Fibroblast of skin of scalp (primary cell): ENCODE data around the gene CST4.
A peak's percentile ranks its signal among the peaks of the same experiment; 100 is the strongest.
"Not testable (repeated sequence)": the region's sequence is repeated elsewhere in the genome, so short reads cannot be mapped to it uniquely, and the experiment has no call there.

ENCODE experiments used
- DNase-seq: peaks from one replicate; pipeline ENCODE4 v3.0.0-alpha.2; 2013

Gene CST4

DNA sequence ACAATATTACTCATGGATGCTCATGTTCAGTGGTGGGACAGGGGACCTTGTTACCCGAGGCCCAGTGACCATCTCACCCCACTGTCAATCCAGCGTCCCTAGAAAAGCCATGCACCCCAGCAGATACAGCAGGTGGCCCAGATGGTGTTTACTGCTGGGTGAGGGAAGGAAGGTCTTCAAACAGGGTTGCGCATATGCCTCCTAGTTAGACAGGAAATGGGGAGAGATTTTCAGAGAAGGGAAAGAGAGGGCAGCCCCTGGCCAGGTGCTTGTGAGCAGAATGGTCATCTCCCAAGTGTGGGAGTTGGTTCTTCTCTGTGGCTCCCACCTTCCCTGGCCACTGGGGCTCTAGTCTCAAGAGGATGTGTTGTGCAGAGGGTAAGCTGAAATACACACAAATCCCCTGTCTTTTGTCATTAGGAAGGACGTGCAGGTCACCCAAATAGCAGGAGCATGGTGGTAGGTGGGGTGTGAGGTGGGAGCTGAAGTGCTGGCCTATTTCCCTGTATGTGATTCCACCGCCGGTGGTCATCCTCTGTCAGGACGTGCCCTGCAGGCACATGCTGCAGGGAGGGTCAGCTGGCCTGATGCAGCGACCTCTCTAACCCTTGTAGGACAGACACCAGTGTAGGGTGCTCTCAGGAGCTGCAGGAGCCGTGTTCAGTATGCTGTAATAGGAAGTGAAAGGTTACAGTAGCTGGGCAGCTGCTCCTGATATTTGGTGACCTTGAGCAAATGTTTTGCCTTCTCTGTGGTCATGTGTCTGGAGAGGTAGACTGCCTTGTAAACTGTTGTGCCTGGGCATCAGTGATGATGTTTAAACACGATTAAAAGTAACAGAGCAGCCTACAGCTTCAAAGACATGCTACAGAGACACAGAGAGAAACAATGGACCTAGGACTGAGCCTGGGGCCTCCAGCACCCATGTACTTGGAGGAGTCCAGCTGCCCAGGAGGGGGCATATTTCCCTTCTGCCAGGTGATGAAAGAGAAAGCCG is 47.9 kb downstream of the CST4 start:
- no peak for DNase-seq

DNA sequence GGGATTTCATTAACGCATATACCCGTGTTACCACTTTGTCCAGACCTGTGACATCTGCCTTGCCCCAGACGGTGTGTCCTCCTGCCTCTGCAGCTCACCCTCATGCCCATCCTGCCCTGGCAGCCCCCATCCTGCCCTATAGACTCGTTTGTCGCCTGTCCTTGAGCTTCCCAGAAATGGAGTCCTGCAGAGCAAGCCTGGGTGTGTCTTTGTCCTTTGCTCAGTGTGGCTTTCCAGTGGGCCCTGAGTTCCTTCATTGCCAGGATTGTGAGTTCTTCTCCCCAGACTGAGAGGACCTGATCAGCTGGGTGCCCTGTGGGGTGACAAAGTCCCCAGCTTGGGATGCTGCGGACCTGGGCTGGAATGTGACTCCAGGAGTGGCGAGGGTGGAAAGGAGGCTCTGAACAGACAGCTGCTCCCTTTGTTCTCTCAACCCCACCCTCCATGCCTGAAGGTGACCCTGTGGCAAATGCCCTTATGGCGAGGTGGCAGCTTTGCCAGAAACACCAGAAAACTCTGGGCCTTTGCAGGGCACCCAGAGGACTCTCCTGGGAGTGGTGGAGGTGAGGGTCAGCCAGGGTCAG is 48.7 kb downstream of the CST4 start:
- DNase-seq = no peak

DNA sequence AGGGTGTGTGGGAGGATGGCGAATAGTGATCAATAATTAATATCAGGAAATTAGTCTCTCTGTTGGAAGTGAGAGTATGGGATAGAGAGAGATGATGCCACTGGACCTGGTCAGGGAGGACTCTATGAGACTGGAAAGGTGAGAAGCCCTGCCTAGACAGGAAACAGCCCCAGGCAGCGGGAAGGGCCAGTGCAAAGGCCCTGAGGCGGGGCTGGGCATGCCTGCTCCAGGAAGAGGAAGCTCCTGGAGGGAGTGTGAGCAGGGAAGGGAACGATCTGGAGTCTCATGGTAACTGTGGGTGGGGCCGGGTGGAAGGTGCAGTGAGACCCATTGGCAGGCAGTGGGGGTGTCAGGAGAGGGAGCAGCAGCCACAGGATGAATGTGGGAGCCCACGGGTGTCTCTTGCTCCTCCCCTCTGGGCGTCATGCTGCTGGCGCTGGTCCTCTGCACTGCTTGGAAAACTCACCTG is 49.3 kb downstream of the CST4 start:
- no peak for DNase-seq

DNA sequence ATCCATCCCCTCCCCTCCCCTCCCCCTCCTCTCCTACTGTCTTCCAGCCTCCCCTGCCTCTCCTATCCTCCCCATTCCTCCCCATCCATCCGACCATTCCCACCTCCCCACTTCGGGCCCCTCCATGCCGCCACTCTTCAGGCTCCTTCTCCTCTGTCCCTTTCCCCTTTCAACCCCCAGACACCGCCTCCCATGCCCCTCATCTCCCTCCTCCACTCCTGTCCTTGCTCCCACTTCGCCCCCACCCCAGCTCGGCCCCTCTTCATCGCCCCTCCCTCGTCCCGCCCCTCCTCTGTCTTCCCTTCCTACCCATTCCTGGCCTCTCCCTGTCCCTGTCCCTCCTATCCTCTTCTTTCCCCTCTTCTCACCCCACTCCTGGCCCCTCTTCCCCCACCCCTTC is 50.5 kb downstream of the CST4 start:
- DNase-seq = no peak

DNA sequence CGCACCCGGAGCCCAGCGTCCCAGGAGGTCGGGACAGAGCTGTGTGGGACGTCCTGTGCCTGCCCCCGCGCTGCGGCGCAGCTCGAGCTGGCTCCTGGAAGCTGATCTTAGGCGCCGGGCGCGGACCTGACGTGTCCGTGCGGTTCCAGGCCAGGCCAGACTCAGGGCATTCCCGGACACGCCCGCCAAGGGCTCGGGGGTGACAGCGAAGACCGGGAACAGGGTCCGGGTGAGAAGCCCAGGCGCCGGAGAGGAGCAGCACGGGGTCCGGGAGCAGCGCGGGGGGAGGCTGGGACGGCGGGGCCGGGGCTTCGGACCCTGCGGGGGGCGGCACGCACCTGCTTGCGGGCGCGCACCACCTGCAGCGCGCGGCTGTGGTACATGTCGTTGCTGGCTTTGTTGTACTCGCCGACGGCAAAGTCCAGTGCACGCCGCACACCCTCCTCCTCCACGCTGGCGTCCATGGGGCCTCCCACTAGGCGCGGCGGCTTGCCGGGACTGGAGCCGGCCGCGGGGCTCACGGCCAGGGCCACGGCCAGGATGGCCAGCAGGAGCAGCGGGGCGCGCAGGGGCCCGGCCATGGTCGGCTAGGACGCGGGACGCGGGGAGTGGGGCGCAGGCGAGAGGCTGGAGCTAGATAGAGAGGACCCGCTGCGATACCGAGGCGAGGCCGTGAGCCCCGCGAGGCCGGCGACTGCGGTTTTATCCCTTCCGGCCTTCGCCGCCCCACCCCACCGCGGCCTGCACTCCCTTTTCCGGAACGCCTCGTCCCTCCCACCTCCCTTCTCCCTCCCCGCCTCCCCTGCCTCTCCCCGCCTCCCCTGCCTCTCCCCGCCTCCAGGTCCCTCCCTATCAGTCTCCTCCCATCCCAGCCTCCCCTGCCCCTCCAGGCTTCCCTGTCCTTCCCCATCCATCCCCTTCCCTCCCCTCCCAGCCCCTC is 51.3 kb downstream of the CST4 start, which contains the start of gene CST3:
Gene CST3, minus strand, starts transcription at position 674 of the 940 bp plus-strand sequence. Its CDS starts 93 bp downstream, at position 581.
- DNase-seq = peak; percentile 90

DNA sequence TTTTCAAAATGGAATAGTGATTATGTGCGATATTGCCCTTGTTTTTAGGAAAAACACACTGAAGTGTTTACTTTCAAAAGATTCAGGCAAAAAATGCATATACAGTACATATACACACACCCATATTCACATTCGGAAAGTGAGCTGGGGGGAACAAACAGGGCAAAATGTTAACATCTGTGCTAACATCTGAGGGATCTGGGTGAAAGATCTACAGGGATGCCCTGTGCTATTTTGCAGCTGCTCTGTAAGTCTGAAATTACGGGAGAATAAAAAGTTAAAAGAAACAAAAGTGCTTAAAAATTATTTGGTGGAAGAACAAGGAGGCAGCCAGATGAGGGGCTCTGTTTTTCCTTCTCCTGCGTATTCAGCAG is 51.9 kb downstream of the CST4 start:
- no peak for DNase-seq

DNA sequence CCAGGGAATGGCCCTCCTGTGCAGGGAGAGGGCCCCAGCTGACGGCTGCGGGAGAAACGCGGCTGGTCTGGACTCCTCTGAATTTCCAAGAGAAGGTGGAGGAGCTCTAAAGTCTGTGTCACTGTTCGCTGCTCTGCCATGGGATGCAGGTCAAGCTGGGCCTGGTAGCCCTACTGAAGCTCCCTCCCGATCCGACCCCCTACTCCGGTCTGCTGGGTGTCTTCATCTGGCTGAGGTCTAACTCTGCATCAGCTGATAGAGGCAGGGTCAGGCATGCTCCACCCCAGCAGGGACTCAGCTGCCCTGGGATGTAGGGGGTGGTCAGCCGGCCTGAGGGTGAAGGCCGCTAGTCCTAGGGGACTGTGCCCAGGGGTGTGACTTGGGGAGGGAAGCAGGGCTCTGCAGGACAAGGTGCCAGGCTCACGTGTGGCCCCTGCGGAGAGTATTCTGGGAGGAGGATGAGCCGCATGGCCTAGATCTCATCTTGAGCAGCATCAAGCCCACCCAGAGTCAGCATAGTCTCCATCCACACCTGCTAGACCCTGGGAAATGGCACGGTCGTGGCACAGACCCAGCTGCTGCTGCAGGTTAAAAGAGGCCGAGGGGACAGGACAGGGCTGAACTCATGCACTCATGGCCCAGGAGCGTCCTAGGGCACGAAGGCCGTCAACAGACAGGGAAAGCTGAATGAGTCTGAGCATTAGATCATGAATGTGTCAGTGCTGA is 52.5 kb downstream of the CST4 start:
- no peak for DNase-seq

DNA sequence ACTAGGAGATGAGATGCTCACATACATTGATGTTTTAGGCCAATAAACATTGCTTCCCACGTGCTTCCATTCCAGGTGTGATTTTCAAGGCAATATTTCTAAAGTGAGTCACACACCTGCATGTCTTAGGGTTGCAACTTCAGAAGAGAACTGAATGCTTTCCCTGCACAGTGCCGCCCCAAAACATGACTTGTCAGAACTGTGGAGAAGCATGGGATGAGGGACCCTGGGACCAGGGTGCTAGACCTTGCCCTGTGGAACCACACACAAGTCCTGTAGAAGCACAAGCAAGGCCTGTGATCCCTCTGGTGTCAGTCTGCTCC is 53.1 kb downstream of the CST4 start:
- DNase-seq = not testable (repeated sequence)
